ENCODE data around the gene KRT33B. TPM values are rescaled to one million over a fixed set of nuclear protein-coding genes. Genes with fewer than 3 reads are reported as not detected.

Gene KRT33B
- total RNA-seq, 1 donor from 2014 or later: not detected

DNA sequence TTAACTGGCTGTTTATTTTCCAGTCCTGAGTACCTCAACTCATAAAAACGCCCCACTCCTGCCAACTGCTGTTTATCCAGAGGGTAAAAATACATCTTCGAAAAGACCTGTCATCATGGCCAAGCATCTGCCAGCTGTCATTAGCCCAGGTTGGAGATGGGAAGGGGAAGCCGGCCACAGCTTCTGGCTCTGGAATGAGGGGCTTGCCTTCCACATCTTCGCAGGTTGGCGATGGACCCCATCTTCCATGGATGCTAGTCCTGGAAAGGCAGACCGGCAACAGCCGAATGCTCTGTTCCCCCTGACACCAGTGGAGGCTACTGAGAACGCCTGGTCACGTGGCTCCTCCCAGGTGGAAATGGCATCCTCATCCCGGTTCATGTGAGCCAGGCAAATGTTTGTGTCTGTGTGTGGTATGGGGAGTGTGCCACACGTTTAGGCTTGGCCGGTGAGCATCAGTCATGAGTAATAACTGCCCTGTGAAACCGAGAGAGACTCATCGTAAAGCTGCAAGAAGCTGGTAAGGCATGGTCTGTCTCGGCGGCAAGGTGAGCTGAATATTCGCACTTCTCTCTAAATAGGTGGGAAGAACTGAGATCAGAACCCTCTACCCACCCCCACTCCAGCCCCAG lies 53.7 kb downstream of the KRT33B start:
- H3K9me3 Mint-ChIP-seq (ENCODE audit: low read depth): peaks cover 17% of the 10 kb centered on the region
- no peak for DNase-seq (ENCODE audit: low spot score, unreplicated experiment)
- TF ChIP-seq, protein P1, sequence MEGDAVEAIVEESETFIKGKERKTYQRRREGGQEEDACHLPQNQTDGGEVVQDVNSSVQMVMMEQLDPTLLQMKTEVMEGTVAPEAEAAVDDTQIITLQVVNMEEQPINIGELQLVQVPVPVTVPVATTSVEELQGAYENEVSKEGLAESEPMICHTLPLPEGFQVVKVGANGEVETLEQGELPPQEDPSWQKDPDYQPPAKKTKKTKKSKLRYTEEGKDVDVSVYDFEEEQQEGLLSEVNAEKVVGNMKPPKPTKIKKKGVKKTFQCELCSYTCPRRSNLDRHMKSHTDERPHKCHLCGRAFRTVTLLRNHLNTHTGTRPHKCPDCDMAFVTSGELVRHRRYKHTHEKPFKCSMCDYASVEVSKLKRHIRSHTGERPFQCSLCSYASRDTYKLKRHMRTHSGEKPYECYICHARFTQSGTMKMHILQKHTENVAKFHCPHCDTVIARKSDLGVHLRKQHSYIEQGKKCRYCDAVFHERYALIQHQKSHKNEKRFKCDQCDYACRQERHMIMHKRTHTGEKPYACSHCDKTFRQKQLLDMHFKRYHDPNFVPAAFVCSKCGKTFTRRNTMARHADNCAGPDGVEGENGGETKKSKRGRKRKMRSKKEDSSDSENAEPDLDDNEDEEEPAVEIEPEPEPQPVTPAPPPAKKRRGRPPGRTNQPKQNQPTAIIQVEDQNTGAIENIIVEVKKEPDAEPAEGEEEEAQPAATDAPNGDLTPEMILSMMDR (IDR thresholded peaks at IDR 0.05; ENCODE audit: unreplicated experiment): no peak
- H3K4me3 Mint-ChIP-seq (ENCODE audit: low read depth): no peak overlapping the region
- no peaks in the 10 kb centered on the region for H3K36me3 Mint-ChIP-seq (ENCODE audit: insufficient read depth)
- peaks cover 18% of the 10 kb centered on the region for H3K27me3 Mint-ChIP-seq
- no peak overlapping the region for H3K27ac Mint-ChIP-seq
- no peaks in the 10 kb centered on the region for H3K4me1 Mint-ChIP-seq (ENCODE audit: low read depth)

DNA sequence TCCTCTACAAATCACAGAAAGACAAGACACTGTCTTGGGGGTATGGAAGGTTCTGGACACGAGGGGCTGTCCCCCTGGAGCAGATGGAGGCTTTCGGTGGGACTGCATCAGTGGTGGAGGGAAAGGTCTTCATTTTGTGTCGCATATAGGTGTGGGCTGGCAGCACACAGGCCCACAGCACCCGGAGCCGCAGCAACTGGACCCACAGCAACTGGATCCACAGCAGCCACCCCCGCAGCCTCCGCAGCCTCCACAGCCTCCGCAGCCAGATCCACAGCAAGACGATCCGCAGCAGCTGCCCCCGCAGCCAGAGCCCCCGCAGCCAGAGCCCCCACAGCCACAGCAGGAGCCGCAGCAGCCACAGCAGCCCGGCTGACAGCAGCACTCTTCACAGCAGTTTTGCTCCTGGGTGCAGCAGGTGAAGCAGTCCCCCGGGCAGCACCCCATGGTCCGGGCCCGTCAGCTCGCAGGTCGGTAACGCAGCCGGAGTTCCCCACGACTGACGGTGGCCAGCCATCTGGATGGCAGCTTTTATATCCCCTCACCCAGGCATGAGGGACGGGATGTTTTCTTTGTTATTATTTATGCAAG lies 54.3 kb downstream of the KRT33B start, which contains the start of gene KRTAP17-1:
KRTAP17-1 (minus strand) TSS at position 507 of the 591 bp plus-strand sequence; CDS start at position 447, 60 bp downstream.
- DNase-seq (ENCODE audit: low spot score, unreplicated experiment): no peak
- Mint-ChIP-seq H3K27me3 (peaks cover 19% of the 10 kb centered on the region), H3K9me3 (ENCODE audit: low read depth) (peaks cover 13% of the 10 kb centered on the region), H3K4me1 (ENCODE audit: low read depth) (no peaks in the 10 kb centered on the region), H3K4me3 (ENCODE audit: low read depth) (no peak within 1 kb of the TSS), H3K36me3 (ENCODE audit: insufficient read depth) (no peaks in the 10 kb centered on the region), H3K27ac (no peak within 1 kb of the TSS)
- TF ChIP-seq, protein P1 (IDR thresholded peaks at IDR 0.05; ENCODE audit: unreplicated experiment): no peak

Other genes starting within 250 kb of the KRT33B start
- gene KRTAP4-12, start 245.6 kb downstream of the KRT33B start, total RNA-seq: not detected in 2 replicates
- not detected in 2 replicates for gene KRTAP4-6, start 229.3 kb downstream of the KRT33B start, total RNA-seq
- not detected in 2 replicates for gene KRTAP4-5, start 220.0 kb downstream of the KRT33B start, total RNA-seq
- gene KRTAP4-4, start 209.1 kb downstream of the KRT33B start, total RNA-seq: not detected in 2 replicates
- gene KRTAP4-3, start 201.6 kb downstream of the KRT33B start, total RNA-seq: not detected in 2 replicates
- not detected in 2 replicates for gene KRTAP4-2, start 191.6 kb downstream of the KRT33B start, total RNA-seq
- not detected in 2 replicates for gene KRTAP4-1, start 184.9 kb downstream of the KRT33B start, total RNA-seq
- not detected in 2 replicates for gene KRTAP9-1, start 179.9 kb downstream of the KRT33B start, total RNA-seq
- gene KRTAP9-2, start 143.2 kb downstream of the KRT33B start, total RNA-seq: not detected in 2 replicates
- gene KRTAP9-3, start 137.4 kb downstream of the KRT33B start, total RNA-seq: not detected in 2 replicates
- not detected in 2 replicates for gene KRTAP9-8, start 131.8 kb downstream of the KRT33B start, total RNA-seq
- not detected in 2 replicates for gene KRTAP9-4, start 120.1 kb downstream of the KRT33B start, total RNA-seq
- not detected in 2 replicates for gene KRTAP9-9, start 114.4 kb downstream of the KRT33B start, total RNA-seq
- gene KRTAP9-6, start 104.4 kb downstream of the KRT33B start, total RNA-seq: not detected in 2 replicates
- gene KRTAP9-7, start 94.1 kb downstream of the KRT33B start, total RNA-seq: not detected in 2 replicates
- not detected in 2 replicates for gene KRTAP29-1, start 67.0 kb downstream of the KRT33B start, total RNA-seq
- not detected in 2 replicates for gene KRTAP16-1, start 60.5 kb downstream of the KRT33B start, total RNA-seq
- not detected in 2 replicates for gene KRTAP17-1, start 54.1 kb downstream of the KRT33B start, total RNA-seq
- gene KRT33A, start 19.0 kb downstream of the KRT33B start, total RNA-seq: not detected in 2 replicates
- gene KRT34, start 12.5 kb upstream of the KRT33B start, total RNA-seq: not detected in 2 replicates
- gene KRT31, start 27.8 kb upstream of the KRT33B start, total RNA-seq: not detected in 2 replicates
- gene KRT37, start 54.8 kb upstream of the KRT33B start, total RNA-seq: not detected in 2 replicates
- not detected in 2 replicates for gene KRT38, start 71.2 kb upstream of the KRT33B start, total RNA-seq
- not detected in 2 replicates for gene KRT32, start 97.6 kb upstream of the KRT33B start, total RNA-seq
- not detected in 2 replicates for gene KRT35, start 111.3 kb upstream of the KRT33B start, total RNA-seq
- not detected in 2 replicates for gene KRT36, start 120.1 kb upstream of the KRT33B start, total RNA-seq
- not detected in 2 replicates for gene KRT13, start 135.8 kb upstream of the KRT33B start, total RNA-seq
- 2.9 TPM in 2 replicates for gene KRT15, start 149.1 kb upstream of the KRT33B start, total RNA-seq
- gene KRT19, start 158.5 kb upstream of the KRT33B start, total RNA-seq: 398 and 429 TPM in 2 replicates
- not detected in 2 replicates for gene KRT9, start 202.2 kb upstream of the KRT33B start, total RNA-seq
- not detected in 2 replicates for gene KRT14, start 217.1 kb upstream of the KRT33B start, total RNA-seq
- gene KRT16, start 243.0 kb upstream of the KRT33B start, total RNA-seq: not detected in 2 replicates